Caco-2 (cell line): Measurements from ENCODE around the gene B3GNT4. TPM values are rescaled to one million over a fixed set of nuclear protein-coding genes. Genes with fewer than 3 reads are reported as not detected.
A peak's percentile ranks its signal among the peaks of the same experiment; 100 is the strongest.

Experiments used
- BruUV-seq: library from RNA; stranded (reverse); fragments of 400-500 nt; replicated peaks from 2 replicates; lab custom pipeline; 2021; lab: Mats Ljungman, UMichigan
- CTCF ChIA-PET: fragments of 300-600 bp; sonication (Branson Sonifier 250); formaldehyde crosslinking; loops from one replicate; lab custom pipeline; 2022; ENCODE audit warnings: antibody characterized with exemption; lab: Charles Lee
- POLR2A ChIA-PET: fragments of 300-600 bp; sonication (Branson Sonifier 250); formaldehyde crosslinking; loops from one replicate; lab custom pipeline; 2022; ENCODE audit warnings: antibody characterized with exemption; lab: Charles Lee
- DNase-seq, 2 experiments: peaks; one replicate each; pipeline versions ENCODE4 v3.0.0 to v3.0.0-alpha.2; 2020 to 2022
- H3K27me3 ChIP-seq: replicated peaks from 2 replicates; pipeline ENCODE4 v1.6.0; 2011; ENCODE audit warnings: low read length; ENCODE audit not compliant: control insufficient read depth, insufficient read depth
- H3K36me3 ChIP-seq: 2 replicates; pipeline ENCODE4 v1.5.1; 2011; ENCODE audit warnings: low read length; ENCODE audit not compliant: control insufficient read depth, insufficient read depth
- H3K4me1 ChIP-seq: fragments of 250-450 bp; sonication (Bioruptor Pico); 2 replicates; pipeline ENCODE4 v1.5.1; 2020; ENCODE audit warnings: mild to moderate bottlenecking
- H3K4me3 ChIP-seq: 2 replicates; pipeline ENCODE4 v1.5.1; 2011; ENCODE audit warnings: low read depth, mild to moderate bottlenecking, control low read depth, low read length
- H3K9me3 ChIP-seq: fragments of 250-450 bp; sonication (Bioruptor Pico); 2 replicates; pipeline ENCODE4 v1.5.1; 2020; ENCODE audit warnings: mild to moderate bottlenecking, moderate library complexity
- H3K27ac Mint-ChIP-seq: one replicate; pipeline ENCODE4 v1.8.0; 2022; ENCODE audit warnings: mixed read lengths; ENCODE audit not compliant: unreplicated experiment
- H3K27me3 Mint-ChIP-seq: one replicate; pipeline ENCODE4 v1.8.0; 2022; ENCODE audit warnings: mixed read lengths; ENCODE audit not compliant: insufficient read depth, unreplicated experiment
- H3K36me3 Mint-ChIP-seq: one replicate; pipeline ENCODE4 v1.8.0; 2022; ENCODE audit warnings: mild to moderate bottlenecking, mixed read lengths; ENCODE audit not compliant: insufficient read depth, unreplicated experiment
- H3K4me1 Mint-ChIP-seq: one replicate; pipeline ENCODE4 v1.8.0; 2022; ENCODE audit warnings: low read depth, mixed read lengths; ENCODE audit not compliant: unreplicated experiment
- H3K4me3 Mint-ChIP-seq: one replicate; pipeline ENCODE4 v1.8.0; 2022; ENCODE audit warnings: mild to moderate bottlenecking, moderate library complexity, mixed read lengths; ENCODE audit not compliant: unreplicated experiment
- H3K9me3 Mint-ChIP-seq: one replicate; pipeline ENCODE4 v1.8.0; 2022; ENCODE audit warnings: mixed read lengths; ENCODE audit not compliant: unreplicated experiment
- CTCF ChIP-seq, 2 experiments: fragments of 200-600 bp in 1 of 2; IDR thresholded peaks; 1 replicate in 1 of 2; 2 replicates in 1 of 2; pipeline versions ENCODE4 v1.5.1 to v1.8.0; 2011 to 2022; ENCODE audit warnings: antibody characterized with exemption in 1 of 2, control low read depth in 1 of 2, inconsistent platforms in 1 of 2, low read depth in 1 of 2, low read length in 1 of 2, mild to moderate bottlenecking in 1 of 2, moderate library complexity in 1 of 2; ENCODE audit not compliant: insufficient read depth in 1 of 2, severe bottlenecking in 1 of 2, unreplicated experiment in 1 of 2
- intact Hi-C: fragments of 100-400 bp; cut with micrococcal nuclease; formaldehyde crosslinking; loops from one replicate; pipeline ENCODE4 v1.10.0; 2022; ENCODE audit not compliant: unreplicated experiment
- total RNA-seq: library from RNA; stranded (reverse); gene quantifications from 2 replicates; pipeline ENCODE4 v1.2.3, GENCODE V29; 2022

Gene B3GNT4
- total RNA-seq, 1 experiment from 2014 or later = 2.2 TPM

GRCh38 chr12:122225683-122226365, 22.3 kb downstream of the B3GNT4 start, which contains the start of gene DIABLO:
TSS of gene DIABLO (minus strand) at chr12:122226052. CDS start at chr12:122226014, 38 bp downstream.
- H3K36me3 Mint-ChIP-seq = peaks cover 50% of the 10 kb centered on the region
- H3K9me3 ChIP-seq = no peaks in the 10 kb centered on the region
- no peaks in the 10 kb centered on the region for H3K9me3 Mint-ChIP-seq
- no peaks in the 10 kb centered on the region for H3K27me3 Mint-ChIP-seq
- H3K36me3 ChIP-seq = no peaks in the 10 kb centered on the region; the same call in none of the 2 replicates
- intact Hi-C loops = loop anchor here (1.0 kb wide), 1 partner anchor 40 kb away; the partner anchor contains the start of gene VPS33A
- ChIA-PET POLR2A (interaction anchor here (0.5 to 1.7 kb wide), 18 partner anchors 8 to 1181 kb away, joined by 3 to 10 read pairs (median 4); partner anchors contain the start of genes B3GNT4, CLIP1, KNTC1 and RSRC2), CTCF (interaction anchor here (0.5 to 1.1 kb wide), 6 partner anchors 10 to 766 kb away, joined by 3 to 5 read pairs (median 4); no protein-coding TSS in a partner anchor)
- peak within 1 kb of the TSS; percentile 80 for H3K4me3 ChIP-seq
- no peaks in the 10 kb centered on the region for H3K27me3 ChIP-seq
- no peak for TF ChIP-seq CTCF (IDR thresholded peaks at IDR 0.05; ENCODE audit: insufficient read depth in 1 of 2, low read depth in 1 of 2, low read length in 1 of 2, severe bottlenecking in 1 of 2, unreplicated experiment in 1 of 2)
- DNase-seq = peak; percentile 99 to 100
- BruUV-seq = no TSS peak
- peak within 1 kb of the TSS; percentile 85 for H3K27ac Mint-ChIP-seq
- peak within 1 kb of the TSS; percentile 97 for H3K4me3 Mint-ChIP-seq
- H3K4me1 Mint-ChIP-seq = peaks cover 19% of the 10 kb centered on the region
- H3K4me1 ChIP-seq = peaks cover 21% of the 10 kb centered on the region

- TF ChIP-seq CTCF (IDR thresholded peaks at IDR 0.05; ENCODE audit: insufficient read depth in 1 of 2, low read depth in 1 of 2, low read length in 1 of 2, severe bottlenecking in 1 of 2, unreplicated experiment in 1 of 2) = no peak
- Mint-ChIP-seq H3K27me3 (no peaks in the 10 kb centered on the region), H3K36me3 (peaks cover 43% of the 10 kb centered on the region), H3K4me1 (peaks cover 19% of the 10 kb centered on the region), H3K4me3 (peak overlapping the region; percentile 97), H3K9me3 (no peaks in the 10 kb centered on the region), H3K27ac (peak overlapping the region; percentile 85)
- TSS peak; percentile 58 for BruUV-seq
- no peaks in the 10 kb centered on the region for H3K9me3 ChIP-seq
- ChIA-PET CTCF (interaction anchor here (0.5 to 1.1 kb wide), 9 partner anchors 9 to 831 kb away, joined by 3 to 5 read pairs (median 4); no protein-coding TSS in a partner anchor), POLR2A (interaction anchor here (0.5 to 1.7 kb wide), 14 partner anchors 9 to 1180 kb away, joined by 3 to 10 read pairs (median 4); partner anchors contain the start of genes CLIP1, KNTC1, RSRC2 and ZCCHC8)
- H3K36me3 ChIP-seq = no peaks in the 10 kb centered on the region; the same call in none of the 2 replicates
- no peak for DNase-seq
- peak overlapping the region; percentile 70 for H3K4me3 ChIP-seq
- intact Hi-C loops = loop anchor here (1.0 kb wide), 1 partner anchor 40 kb away; the partner anchor contains the start of gene VPS33A
- H3K27me3 ChIP-seq = no peaks in the 10 kb centered on the region
- H3K4me1 ChIP-seq = peaks cover 21% of the 10 kb centered on the region
Observed at GRCh38 chr12:122226366-122227125, 23.0 kb downstream of the B3GNT4 start.

- no peak overlapping the region; the same call in 1 of the 2 replicates for H3K4me3 ChIP-seq
- Mint-ChIP-seq H3K36me3 (peaks cover 35% of the 10 kb centered on the region), H3K4me3 (peak overlapping the region; percentile 97), H3K27ac (peak overlapping the region; percentile 85), H3K4me1 (peaks cover 19% of the 10 kb centered on the region), H3K9me3 (no peaks in the 10 kb centered on the region), H3K27me3 (no peaks in the 10 kb centered on the region)
- BruUV-seq = no TSS peak
- H3K27me3 ChIP-seq = no peaks in the 10 kb centered on the region
- peaks cover 21% of the 10 kb centered on the region for H3K4me1 ChIP-seq
- ChIA-PET CTCF (no interaction called here), POLR2A (no interaction called here)
- TF ChIP-seq CTCF (IDR thresholded peaks at IDR 0.05; ENCODE audit: insufficient read depth in 1 of 2, low read depth in 1 of 2, low read length in 1 of 2, severe bottlenecking in 1 of 2, unreplicated experiment in 1 of 2) = no peak
- H3K36me3 ChIP-seq = no peaks in the 10 kb centered on the region; the same call in none of the 2 replicates
- no peaks in the 10 kb centered on the region for H3K9me3 ChIP-seq
- DNase-seq = no peak
- intact Hi-C loops = no loop called here
Observed at GRCh38 chr12:122227341-122227740, 23.8 kb downstream of the B3GNT4 start.
